Caco-2 (cell line): ENCODE results near the gene DIRAS2. TPM values are rescaled to one million over a fixed set of nuclear protein-coding genes. Genes with fewer than 3 reads are reported as not detected.

ENCODE experiments used
- BruUV-seq: library from RNA; stranded (reverse); fragments of 400-500 nt; replicated peaks from 2 replicates; lab custom pipeline; 2021; lab: Mats Ljungman, UMichigan
- CTCF ChIA-PET: fragments of 300-600 bp; sonication (Branson Sonifier 250); formaldehyde crosslinking; loops from one replicate; lab custom pipeline; 2022; ENCODE audit warnings: antibody characterized with exemption; lab: Charles Lee
- POLR2A ChIA-PET: fragments of 300-600 bp; sonication (Branson Sonifier 250); formaldehyde crosslinking; loops from one replicate; lab custom pipeline; 2022; ENCODE audit warnings: antibody characterized with exemption; lab: Charles Lee
- DNase-seq, 2 experiments: peaks; one replicate each; pipeline versions ENCODE4 v3.0.0 to v3.0.0-alpha.2; 2020 to 2022
- H3K27me3 ChIP-seq: replicated peaks from 2 replicates; pipeline ENCODE4 v1.6.0; 2011; ENCODE audit warnings: low read length; ENCODE audit not compliant: control insufficient read depth, insufficient read depth
- H3K36me3 ChIP-seq: 2 replicates; pipeline ENCODE4 v1.5.1; 2011; ENCODE audit warnings: low read length; ENCODE audit not compliant: control insufficient read depth, insufficient read depth
- H3K4me1 ChIP-seq: fragments of 250-450 bp; sonication (Bioruptor Pico); 2 replicates; pipeline ENCODE4 v1.5.1; 2020; ENCODE audit warnings: mild to moderate bottlenecking
- H3K4me3 ChIP-seq: 2 replicates; pipeline ENCODE4 v1.5.1; 2011; ENCODE audit warnings: low read depth, mild to moderate bottlenecking, control low read depth, low read length
- H3K9me3 ChIP-seq: fragments of 250-450 bp; sonication (Bioruptor Pico); 2 replicates; pipeline ENCODE4 v1.5.1; 2020; ENCODE audit warnings: mild to moderate bottlenecking, moderate library complexity
- H3K27ac Mint-ChIP-seq: one replicate; pipeline ENCODE4 v1.8.0; 2022; ENCODE audit warnings: mixed read lengths; ENCODE audit not compliant: unreplicated experiment
- H3K27me3 Mint-ChIP-seq: one replicate; pipeline ENCODE4 v1.8.0; 2022; ENCODE audit warnings: mixed read lengths; ENCODE audit not compliant: insufficient read depth, unreplicated experiment
- H3K36me3 Mint-ChIP-seq: one replicate; pipeline ENCODE4 v1.8.0; 2022; ENCODE audit warnings: mild to moderate bottlenecking, mixed read lengths; ENCODE audit not compliant: insufficient read depth, unreplicated experiment
- H3K4me1 Mint-ChIP-seq: one replicate; pipeline ENCODE4 v1.8.0; 2022; ENCODE audit warnings: low read depth, mixed read lengths; ENCODE audit not compliant: unreplicated experiment
- H3K4me3 Mint-ChIP-seq: one replicate; pipeline ENCODE4 v1.8.0; 2022; ENCODE audit warnings: mild to moderate bottlenecking, moderate library complexity, mixed read lengths; ENCODE audit not compliant: unreplicated experiment
- H3K9me3 Mint-ChIP-seq: one replicate; pipeline ENCODE4 v1.8.0; 2022; ENCODE audit warnings: mixed read lengths; ENCODE audit not compliant: unreplicated experiment
- intact Hi-C: fragments of 100-400 bp; cut with micrococcal nuclease; formaldehyde crosslinking; loops from one replicate; pipeline ENCODE4 v1.10.0; 2022; ENCODE audit not compliant: unreplicated experiment
- total RNA-seq: library from RNA; stranded (reverse); gene quantifications from 2 replicates; pipeline ENCODE4 v1.2.3, GENCODE V29; 2022
- TF ChIP-seq, protein P1 (sequence below), 2 experiments: fragments of 200-600 bp in 1 of 2; IDR thresholded peaks; 1 replicate in 1 of 2; 2 replicates in 1 of 2; pipeline versions ENCODE4 v1.5.1 to v1.8.0; 2011 to 2022; ENCODE audit warnings: antibody characterized with exemption in 1 of 2, control low read depth in 1 of 2, inconsistent platforms in 1 of 2, low read depth in 1 of 2, low read length in 1 of 2, mild to moderate bottlenecking in 1 of 2, moderate library complexity in 1 of 2; ENCODE audit not compliant: insufficient read depth in 1 of 2, severe bottlenecking in 1 of 2, unreplicated experiment in 1 of 2

The DIRAS2 gene
- total RNA-seq, 1 experiment from 2014 or later = 0.09 TPM

DNA sequence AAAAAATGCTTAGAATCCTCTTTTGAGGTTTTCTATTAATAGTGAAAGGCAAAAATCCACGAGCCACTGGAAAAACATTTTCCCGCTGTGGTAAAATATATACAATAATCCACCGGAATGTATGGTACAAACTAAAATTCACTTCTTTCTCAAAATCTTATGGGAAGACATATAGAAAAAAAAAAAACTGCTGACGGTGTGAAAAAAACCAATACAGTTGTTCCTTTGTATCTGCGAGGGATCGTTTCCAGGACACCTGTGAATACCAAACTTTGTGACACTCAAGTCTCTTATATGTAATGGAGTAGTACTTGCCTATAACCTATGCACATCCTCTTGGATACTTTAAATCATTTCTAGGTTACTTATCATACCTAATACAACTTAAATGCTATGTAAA is 13.3 kb downstream of the DIRAS2 start:
- Histone ChIP-seq H3K4me3 (no peak overlapping the region), H3K9me3 (no peaks in the 10 kb centered on the region), H3K27me3 (no peaks in the 10 kb centered on the region), H3K36me3 (no peaks in the 10 kb centered on the region), H3K4me1 (no peaks in the 10 kb centered on the region)
- no peak overlapping the region for H3K4me3 Mint-ChIP-seq
- BruUV-seq = no TSS peak
- H3K27ac Mint-ChIP-seq = no peak overlapping the region
- DNase-seq = no peak
- H3K9me3 Mint-ChIP-seq = no peaks in the 10 kb centered on the region
- ChIA-PET POLR2A (no interaction called here), CTCF (no interaction called here)
- TF ChIP-seq, protein P1, sequence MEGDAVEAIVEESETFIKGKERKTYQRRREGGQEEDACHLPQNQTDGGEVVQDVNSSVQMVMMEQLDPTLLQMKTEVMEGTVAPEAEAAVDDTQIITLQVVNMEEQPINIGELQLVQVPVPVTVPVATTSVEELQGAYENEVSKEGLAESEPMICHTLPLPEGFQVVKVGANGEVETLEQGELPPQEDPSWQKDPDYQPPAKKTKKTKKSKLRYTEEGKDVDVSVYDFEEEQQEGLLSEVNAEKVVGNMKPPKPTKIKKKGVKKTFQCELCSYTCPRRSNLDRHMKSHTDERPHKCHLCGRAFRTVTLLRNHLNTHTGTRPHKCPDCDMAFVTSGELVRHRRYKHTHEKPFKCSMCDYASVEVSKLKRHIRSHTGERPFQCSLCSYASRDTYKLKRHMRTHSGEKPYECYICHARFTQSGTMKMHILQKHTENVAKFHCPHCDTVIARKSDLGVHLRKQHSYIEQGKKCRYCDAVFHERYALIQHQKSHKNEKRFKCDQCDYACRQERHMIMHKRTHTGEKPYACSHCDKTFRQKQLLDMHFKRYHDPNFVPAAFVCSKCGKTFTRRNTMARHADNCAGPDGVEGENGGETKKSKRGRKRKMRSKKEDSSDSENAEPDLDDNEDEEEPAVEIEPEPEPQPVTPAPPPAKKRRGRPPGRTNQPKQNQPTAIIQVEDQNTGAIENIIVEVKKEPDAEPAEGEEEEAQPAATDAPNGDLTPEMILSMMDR (IDR thresholded peaks at IDR 0.05; ENCODE audit: insufficient read depth in 1 of 2, low read depth in 1 of 2, low read length in 1 of 2, severe bottlenecking in 1 of 2, unreplicated experiment in 1 of 2) = no peak
- no peaks in the 10 kb centered on the region for H3K36me3 Mint-ChIP-seq
- no peaks in the 10 kb centered on the region for H3K27me3 Mint-ChIP-seq
- no peaks in the 10 kb centered on the region for H3K4me1 Mint-ChIP-seq
- intact Hi-C loops = no loop called here

DNA sequence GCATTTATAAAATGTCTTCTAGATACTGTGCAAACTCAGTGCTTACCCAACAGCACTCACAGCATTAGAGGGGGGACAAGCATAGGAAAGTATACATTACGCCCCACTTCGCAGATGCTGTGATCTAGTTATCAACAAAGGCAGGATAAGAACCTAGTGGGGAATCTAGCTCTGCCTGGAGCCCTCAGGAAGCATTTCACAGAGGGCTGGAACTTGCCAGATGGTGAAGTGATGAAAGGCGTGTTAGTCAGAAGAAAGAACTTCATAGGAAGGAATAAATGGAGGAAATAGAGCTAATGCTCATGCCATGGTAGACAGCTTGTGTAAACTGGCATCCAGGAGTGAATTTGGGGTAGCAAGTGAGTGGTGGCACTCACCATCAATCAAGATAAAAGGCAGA is 25.8 kb downstream of the DIRAS2 start:
- no peaks in the 10 kb centered on the region for H3K4me1 Mint-ChIP-seq
- CTCF ChIA-PET = no interaction called here
- intact Hi-C loops = no loop called here

DNA sequence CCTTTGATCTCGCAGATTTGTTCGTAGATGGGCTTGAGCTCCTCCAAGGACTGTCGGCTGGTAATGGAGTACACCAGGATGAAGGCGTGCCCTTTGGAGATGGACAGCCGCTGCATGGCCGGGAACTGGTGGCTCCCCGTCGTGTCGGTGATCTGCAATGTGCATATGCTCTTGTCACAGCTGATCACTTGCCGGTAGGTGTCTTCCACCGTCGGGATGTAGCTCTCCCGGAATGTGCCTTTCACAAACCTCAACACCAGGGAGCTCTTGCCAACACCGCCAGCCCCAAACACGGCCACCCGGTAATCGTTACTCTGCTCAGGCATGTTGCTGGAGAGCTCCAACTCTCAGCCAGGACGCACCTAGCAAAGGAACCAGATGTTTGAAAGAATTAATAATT is 29.1 kb downstream of the DIRAS2 start:
- Histone ChIP-seq H3K4me1 (no peaks in the 10 kb centered on the region), H3K27me3 (no peaks in the 10 kb centered on the region), H3K9me3 (no peaks in the 10 kb centered on the region), H3K4me3 (no peak overlapping the region), H3K36me3 (no peaks in the 10 kb centered on the region)
- Mint-ChIP-seq H3K36me3 (no peaks in the 10 kb centered on the region), H3K4me1 (no peaks in the 10 kb centered on the region), H3K27ac (no peak overlapping the region), H3K27me3 (peaks cover 7% of the 10 kb centered on the region), H3K4me3 (no peak overlapping the region), H3K9me3 (no peaks in the 10 kb centered on the region)
- POLR2A ChIA-PET = no interaction called here
- no peak for DNase-seq
- TF ChIP-seq, protein P1 (IDR thresholded peaks at IDR 0.05; ENCODE audit: insufficient read depth in 1 of 2, low read depth in 1 of 2, low read length in 1 of 2, severe bottlenecking in 1 of 2, unreplicated experiment in 1 of 2) = no peak
- intact Hi-C loops = no loop called here
- no TSS peak for BruUV-seq
- CTCF ChIA-PET = no interaction called here

More for the DNA sequence above, 25.8 kb downstream of the DIRAS2 start:
- TF ChIP-seq, protein P1 (IDR thresholded peaks at IDR 0.05; ENCODE audit: insufficient read depth in 1 of 2, low read depth in 1 of 2, low read length in 1 of 2, severe bottlenecking in 1 of 2, unreplicated experiment in 1 of 2) = no peak
- DNase-seq = no peak
- Mint-ChIP-seq H3K36me3 (no peaks in the 10 kb centered on the region), H3K27ac (no peak overlapping the region), H3K27me3 (peaks cover 7% of the 10 kb centered on the region), H3K9me3 (no peaks in the 10 kb centered on the region), H3K4me3 (no peak overlapping the region)
- Histone ChIP-seq H3K4me3 (no peak overlapping the region), H3K36me3 (no peaks in the 10 kb centered on the region), H3K9me3 (no peaks in the 10 kb centered on the region), H3K27me3 (no peaks in the 10 kb centered on the region), H3K4me1 (no peaks in the 10 kb centered on the region)
- BruUV-seq = no TSS peak
- POLR2A ChIA-PET = no interaction called here
